HepG2 (cell line): ENCODE results near the gene RETREG2. TPM values are rescaled to one million over a fixed set of nuclear protein-coding genes. Genes with fewer than 3 reads are reported as not detected.

Experiments used
- MYC ChIP-seq: sonication (generic); formaldehyde crosslinking; IDR thresholded peaks from 2 replicates; pipeline ENCODE4 v1.9.0; 2021; ENCODE audit warnings: missing genetic modification reagents, borderline replicate concordance
- NFIB ChIP-seq: sonication (generic); formaldehyde crosslinking; IDR thresholded peaks from 2 replicates; pipeline ENCODE4 v1.9.0; 2021; ENCODE audit warnings: missing genetic modification reagents, mild to moderate bottlenecking, borderline replicate concordance
- NFRKB ChIP-seq: fragments of 450-650 bp; IDR thresholded peaks from 2 replicates; pipeline ENCODE4 v1.6.1; 2017
- SRF ChIP-seq: IDR thresholded peaks from 2 replicates; pipeline ENCODE4 v1.6.1; 2011; ENCODE audit warnings: mild to moderate bottlenecking, low read depth, low read length, moderate library complexity
- TCF12 ChIP-seq, 2 experiments: fragments of 450-650 bp in 1 of 2; sonication (generic) in 1 of 2; formaldehyde crosslinking in 1 of 2; IDR thresholded peaks; 2 replicates each; pipeline versions ENCODE4 v1.6.1 to v1.8.0; 2017 to 2022; ENCODE audit warnings: antibody characterized with exemption in 1 of 2, mild to moderate bottlenecking in 1 of 2, missing genetic modification reagents in 1 of 2, moderate library complexity in 1 of 2
- ZNF143 ChIP-seq: sonication (generic); formaldehyde crosslinking; IDR thresholded peaks from 2 replicates; pipeline ENCODE4 v1.4.0; 2020; ENCODE audit warnings: missing genetic modification reagents
- polyA plus RNA-seq, 8 experiments: library from polyadenylated mRNA; depleted of rRNA in 3 of 8; stranded (reverse) in 7 of 8; unstranded in 1 of 8; fragments of >200 nt; fragmentation: Illumina TruSeq in 4 of 8; extraction: Trizol in 4 of 8; gene quantifications; 2 replicates each; pipeline versions ENCODE4 v1.2.1 to v1.2.3, GENCODE V29; 2011 to 2016; ENCODE audit warnings: low read depth in 4 of 8, missing spikeins in 1 of 8, mixed read lengths in 1 of 8; ENCODE audit not compliant: insufficient read depth in 1 of 8
- total RNA-seq, 5 experiments: library from RNA; depleted of rRNA; stranded (reverse); fragments of >200 nt; fragmentation: Illumina TruSeq; extraction: Trizol; gene quantifications; 2 replicates each; pipeline ENCODE4 v1.2.3, GENCODE V29; 2016; ENCODE audit warnings: low read depth in 1 of 5
- TF ChIP-seq, protein P1 (sequence below): IDR thresholded peaks from 2 replicates; pipeline ENCODE4 v1.6.1; 2018; ENCODE audit warnings: missing genetic modification reagents
- TF ChIP-seq, protein P2 (sequence below): sonication (generic); formaldehyde crosslinking; IDR thresholded peaks from 2 replicates; pipeline ENCODE4 v1.4.0; 2020; ENCODE audit warnings: mild to moderate bottlenecking, missing genetic modification reagents
- TF ChIP-seq, protein P3 (sequence below): sonication (generic); formaldehyde crosslinking; IDR thresholded peaks from 2 replicates; pipeline ENCODE4 v1.4.0; 2020; ENCODE audit warnings: missing genetic modification reagents, borderline replicate concordance
- TF ChIP-seq, protein P4 (sequence below): sonication (generic); formaldehyde crosslinking; IDR thresholded peaks from 2 replicates; pipeline ENCODE4 v1.4.0; 2020; ENCODE audit warnings: missing genetic modification reagents, borderline replicate concordance
- TF ChIP-seq, protein P5 (sequence below): sonication (generic); formaldehyde crosslinking; IDR thresholded peaks from 2 replicates; pipeline ENCODE4 v1.5.0; 2020; ENCODE audit warnings: missing genetic modification reagents
- TF ChIP-seq, protein P6 (sequence below): sonication (generic); formaldehyde crosslinking; IDR thresholded peaks from 2 replicates; pipeline ENCODE4 v1.5.1; 2020; ENCODE audit warnings: missing genetic modification reagents, mild to moderate bottlenecking, borderline replicate concordance
- TF ChIP-seq, protein P7 (sequence below): IDR thresholded peaks from 2 replicates; pipeline ENCODE4 v1.6.1; 2016; ENCODE audit warnings: missing biosample characterization, missing genetic modification reagents, low read depth

RETREG2 gene
- total and polyA plus RNA-seq, 2 of the 13 experiments (the other 11 are each of a cell fraction or from before 2014, with no cell fraction given): 86.0 to 134 TPM

DNA sequence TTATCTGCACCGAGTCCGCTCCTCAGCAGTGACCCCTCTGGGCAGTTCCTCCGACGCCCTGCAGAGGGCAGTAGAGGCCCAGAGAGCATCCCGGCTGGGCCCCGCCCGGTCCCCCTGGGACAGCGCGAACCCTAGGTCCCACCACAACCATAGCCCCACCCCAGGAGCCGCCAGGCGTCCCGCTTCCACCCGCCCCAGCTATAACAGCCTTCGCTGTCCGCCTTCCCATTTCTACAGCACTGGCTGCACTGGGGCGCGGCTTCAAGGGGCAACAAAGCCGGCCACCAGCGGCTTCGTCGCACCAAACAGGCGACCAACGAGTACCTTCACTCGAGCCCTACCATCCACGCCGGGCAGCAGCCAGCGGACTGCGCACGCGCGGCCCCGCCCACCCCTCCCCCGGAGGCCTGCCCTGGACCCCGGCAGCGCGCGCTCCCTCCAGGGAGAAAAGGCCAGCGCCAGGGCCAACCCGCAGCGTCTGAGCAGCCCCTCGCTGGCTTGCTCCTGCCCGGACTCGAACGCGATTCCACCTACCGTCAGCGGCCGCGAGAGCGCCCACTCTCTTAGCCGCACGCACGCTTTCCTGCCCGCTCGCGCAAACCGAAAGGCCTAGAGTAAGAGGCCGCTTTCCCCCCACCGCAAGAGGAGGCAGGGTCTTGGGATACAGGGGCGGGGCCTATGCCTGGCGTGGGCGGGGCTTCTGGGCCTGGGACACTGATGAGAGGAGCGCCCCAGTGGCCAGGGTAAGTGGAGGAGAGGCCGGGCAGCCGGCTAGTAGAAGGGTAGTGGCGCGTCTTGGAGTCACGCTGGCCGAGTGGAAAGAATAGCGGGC lies 17.7 kb upstream of the RETREG2 start, which contains the start of gene NHEJ1 (continued):
- TF ChIP-seq TCF12 (IDR thresholded peaks at IDR 0.05): no peak
- TF ChIP-seq TCF12 (CRISPR knock-in tag; IDR thresholded peaks at IDR 0.05): peak; percentile 72
- TF ChIP-seq, protein P1, sequence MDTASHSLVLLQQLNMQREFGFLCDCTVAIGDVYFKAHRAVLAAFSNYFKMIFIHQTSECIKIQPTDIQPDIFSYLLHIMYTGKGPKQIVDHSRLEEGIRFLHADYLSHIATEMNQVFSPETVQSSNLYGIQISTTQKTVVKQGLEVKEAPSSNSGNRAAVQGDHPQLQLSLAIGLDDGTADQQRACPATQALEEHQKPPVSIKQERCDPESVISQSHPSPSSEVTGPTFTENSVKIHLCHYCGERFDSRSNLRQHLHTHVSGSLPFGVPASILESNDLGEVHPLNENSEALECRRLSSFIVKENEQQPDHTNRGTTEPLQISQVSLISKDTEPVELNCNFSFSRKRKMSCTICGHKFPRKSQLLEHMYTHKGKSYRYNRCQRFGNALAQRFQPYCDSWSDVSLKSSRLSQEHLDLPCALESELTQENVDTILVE: peak; percentile 73
- TF ChIP-seq, protein P2, sequence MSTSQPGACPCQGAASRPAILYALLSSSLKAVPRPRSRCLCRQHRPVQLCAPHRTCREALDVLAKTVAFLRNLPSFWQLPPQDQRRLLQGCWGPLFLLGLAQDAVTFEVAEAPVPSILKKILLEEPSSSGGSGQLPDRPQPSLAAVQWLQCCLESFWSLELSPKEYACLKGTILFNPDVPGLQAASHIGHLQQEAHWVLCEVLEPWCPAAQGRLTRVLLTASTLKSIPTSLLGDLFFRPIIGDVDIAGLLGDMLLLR (CRISPR knock-in tag): peak; percentile 14; the same call in 1 of the 2 replicates
- TF ChIP-seq, protein P3, sequence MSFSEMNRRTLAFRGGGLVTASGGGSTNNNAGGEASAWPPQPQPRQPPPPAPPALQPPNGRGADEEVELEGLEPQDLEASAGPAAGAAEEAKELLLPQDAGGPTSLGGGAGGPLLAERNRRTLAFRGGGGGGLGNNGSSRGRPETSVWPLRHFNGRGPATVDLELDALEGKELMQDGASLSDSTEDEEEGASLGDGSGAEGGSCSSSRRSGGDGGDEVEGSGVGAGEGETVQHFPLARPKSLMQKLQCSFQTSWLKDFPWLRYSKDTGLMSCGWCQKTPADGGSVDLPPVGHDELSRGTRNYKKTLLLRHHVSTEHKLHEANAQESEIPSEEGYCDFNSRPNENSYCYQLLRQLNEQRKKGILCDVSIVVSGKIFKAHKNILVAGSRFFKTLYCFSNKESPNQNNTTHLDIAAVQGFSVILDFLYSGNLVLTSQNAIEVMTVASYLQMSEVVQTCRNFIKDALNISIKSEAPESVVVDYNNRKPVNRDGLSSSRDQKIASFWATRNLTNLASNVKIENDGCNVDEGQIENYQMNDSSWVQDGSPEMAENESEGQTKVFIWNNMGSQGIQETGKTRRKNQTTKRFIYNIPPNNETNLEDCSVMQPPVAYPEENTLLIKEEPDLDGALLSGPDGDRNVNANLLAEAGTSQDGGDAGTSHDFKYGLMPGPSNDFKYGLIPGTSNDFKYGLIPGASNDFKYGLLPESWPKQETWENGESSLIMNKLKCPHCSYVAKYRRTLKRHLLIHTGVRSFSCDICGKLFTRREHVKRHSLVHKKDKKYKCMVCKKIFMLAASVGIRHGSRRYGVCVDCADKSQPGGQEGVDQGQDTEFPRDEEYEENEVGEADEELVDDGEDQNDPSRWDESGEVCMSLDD (CRISPR knock-in tag): peak; percentile 76; the same call in 1 of the 2 replicates
- TF ChIP-seq, protein P4, sequence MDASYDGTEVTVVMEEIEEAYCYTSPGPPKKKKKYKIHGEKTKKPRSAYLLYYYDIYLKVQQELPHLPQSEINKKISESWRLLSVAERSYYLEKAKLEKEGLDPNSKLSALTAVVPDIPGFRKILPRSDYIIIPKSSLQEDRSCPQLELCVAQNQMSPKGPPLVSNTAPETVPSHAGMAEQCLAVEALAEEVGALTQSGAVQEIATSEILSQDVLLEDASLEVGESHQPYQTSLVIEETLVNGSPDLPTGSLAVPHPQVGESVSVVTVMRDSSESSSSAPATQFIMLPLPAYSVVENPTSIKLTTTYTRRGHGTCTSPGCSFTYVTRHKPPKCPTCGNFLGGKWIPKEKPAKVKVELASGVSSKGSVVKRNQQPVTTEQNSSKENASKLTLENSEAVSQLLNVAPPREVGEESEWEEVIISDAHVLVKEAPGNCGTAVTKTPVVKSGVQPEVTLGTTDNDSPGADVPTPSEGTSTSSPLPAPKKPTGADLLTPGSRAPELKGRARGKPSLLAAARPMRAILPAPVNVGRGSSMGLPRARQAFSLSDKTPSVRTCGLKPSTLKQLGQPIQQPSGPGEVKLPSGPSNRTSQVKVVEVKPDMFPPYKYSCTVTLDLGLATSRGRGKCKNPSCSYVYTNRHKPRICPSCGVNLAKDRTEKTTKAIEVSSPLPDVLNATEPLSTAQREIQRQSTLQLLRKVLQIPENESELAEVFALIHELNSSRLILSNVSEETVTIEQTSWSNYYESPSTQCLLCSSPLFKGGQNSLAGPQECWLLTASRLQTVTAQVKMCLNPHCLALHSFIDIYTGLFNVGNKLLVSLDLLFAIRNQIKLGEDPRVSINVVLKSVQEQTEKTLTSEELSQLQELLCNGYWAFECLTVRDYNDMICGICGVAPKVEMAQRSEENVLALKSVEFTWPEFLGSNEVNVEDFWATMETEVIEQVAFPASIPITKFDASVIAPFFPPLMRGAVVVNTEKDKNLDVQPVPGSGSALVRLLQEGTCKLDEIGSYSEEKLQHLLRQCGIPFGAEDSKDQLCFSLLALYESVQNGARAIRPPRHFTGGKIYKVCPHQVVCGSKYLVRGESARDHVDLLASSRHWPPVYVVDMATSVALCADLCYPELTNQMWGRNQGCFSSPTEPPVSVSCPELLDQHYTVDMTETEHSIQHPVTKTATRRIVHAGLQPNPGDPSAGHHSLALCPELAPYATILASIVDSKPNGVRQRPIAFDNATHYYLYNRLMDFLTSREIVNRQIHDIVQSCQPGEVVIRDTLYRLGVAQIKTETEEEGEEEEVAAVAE: peak; percentile 86
- TF ChIP-seq, protein P5, sequence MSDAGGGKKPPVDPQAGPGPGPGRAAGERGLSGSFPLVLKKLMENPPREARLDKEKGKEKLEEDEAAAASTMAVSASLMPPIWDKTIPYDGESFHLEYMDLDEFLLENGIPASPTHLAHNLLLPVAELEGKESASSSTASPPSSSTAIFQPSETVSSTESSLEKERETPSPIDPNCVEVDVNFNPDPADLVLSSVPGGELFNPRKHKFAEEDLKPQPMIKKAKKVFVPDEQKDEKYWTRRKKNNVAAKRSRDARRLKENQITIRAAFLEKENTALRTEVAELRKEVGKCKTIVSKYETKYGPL: 0 out of 2 replicates have a peak, but pooled peaks have one; percentile 57
- TF ChIP-seq, protein P6, sequence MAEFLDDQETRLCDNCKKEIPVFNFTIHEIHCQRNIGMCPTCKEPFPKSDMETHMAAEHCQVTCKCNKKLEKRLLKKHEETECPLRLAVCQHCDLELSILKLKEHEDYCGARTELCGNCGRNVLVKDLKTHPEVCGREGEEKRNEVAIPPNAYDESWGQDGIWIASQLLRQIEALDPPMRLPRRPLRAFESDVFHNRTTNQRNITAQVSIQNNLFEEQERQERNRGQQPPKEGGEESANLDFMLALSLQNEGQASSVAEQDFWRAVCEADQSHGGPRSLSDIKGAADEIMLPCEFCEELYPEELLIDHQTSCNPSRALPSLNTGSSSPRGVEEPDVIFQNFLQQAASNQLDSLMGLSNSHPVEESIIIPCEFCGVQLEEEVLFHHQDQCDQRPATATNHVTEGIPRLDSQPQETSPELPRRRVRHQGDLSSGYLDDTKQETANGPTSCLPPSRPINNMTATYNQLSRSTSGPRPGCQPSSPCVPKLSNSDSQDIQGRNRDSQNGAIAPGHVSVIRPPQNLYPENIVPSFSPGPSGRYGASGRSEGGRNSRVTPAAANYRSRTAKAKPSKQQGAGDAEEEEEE (CRISPR knock-in tag): peak; percentile 89; the same call in 1 of the 2 replicates
- TF ChIP-seq ZNF143 (CRISPR knock-in tag): peak; percentile 66; the same call in 1 of the 2 replicates
- peak; percentile 94 for TF ChIP-seq MYC (CRISPR knock-in tag)
- no peak for TF ChIP-seq NFRKB
- TF ChIP-seq, protein P7, sequence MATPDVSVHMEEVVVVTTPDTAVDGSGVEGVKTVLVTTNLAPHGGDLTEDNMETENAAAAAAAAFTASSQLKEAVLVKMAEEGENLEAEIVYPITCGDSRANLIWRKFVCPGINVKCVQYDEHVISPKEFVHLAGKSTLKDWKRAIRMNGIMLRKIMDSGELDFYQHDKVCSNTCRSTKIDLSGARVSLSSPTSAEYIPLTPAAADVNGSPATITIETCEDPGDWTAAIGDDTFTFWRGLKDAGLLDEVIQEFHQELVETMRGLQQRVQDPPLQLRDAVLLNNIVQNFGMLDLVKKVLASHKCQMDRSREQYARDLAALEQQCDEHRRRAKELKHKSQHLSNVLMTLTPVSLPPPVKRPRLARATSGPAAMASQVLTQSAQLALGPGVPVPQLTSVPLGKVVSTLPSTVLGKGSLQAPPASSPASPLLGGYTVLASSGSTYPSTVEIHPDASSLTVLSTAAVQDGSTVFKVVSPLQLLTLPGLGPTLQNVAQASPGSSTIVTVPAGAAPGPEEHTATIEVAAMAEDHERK (CRISPR knock-in tag): no peak
- TF ChIP-seq NFIB (CRISPR knock-in tag): no peak
- no peak; the same call in 1 of the 2 replicates for TF ChIP-seq SRF
